Measurements from ENCODE around the gene VCX3A. TPM values are rescaled to one million over a fixed set of nuclear protein-coding genes. Genes with fewer than 3 reads are reported as not detected.

Gene VCX3A
- total and polyA plus RNA-seq, 2 experiments from 2014 or later = 0.35 to 0.48 TPM

- H3K4me3 ChIP-seq = no peak overlapping the region
- H3K27me3 ChIP-seq = no peaks in the 10 kb centered on the region
- TF ChIP-seq CTCF (IDR thresholded peaks at IDR 0.05; ENCODE audit: low read depth, low read length) = no peak
- H3K9me3 ChIP-seq (ENCODE audit: low read depth) = no peaks in the 10 kb centered on the region
- H3K27ac ChIP-seq = no peak overlapping the region
- DNase-seq (ENCODE audit: low read depth in 1 of 2, low spot score in 1 of 2) = no peak
- H3K36me3 ChIP-seq = no peaks in the 10 kb centered on the region
- no peaks in the 10 kb centered on the region for H3K4me1 ChIP-seq (ENCODE audit: low read depth)
These were observed 10.8 kb upstream of the VCX3A start for GRCh38 chrX:6545712-6546111.

GRCh38 chrX:6526564-6527136 is 8.3 kb downstream of the VCX3A start:
- no peaks in the 10 kb centered on the region for H3K4me1 ChIP-seq (ENCODE audit: low read depth)
- H3K36me3 ChIP-seq = no peaks in the 10 kb centered on the region
- no peak overlapping the region for H3K4me3 ChIP-seq
- no peak overlapping the region for H3K27ac ChIP-seq
- no peaks in the 10 kb centered on the region for H3K9me3 ChIP-seq (ENCODE audit: low read depth)
- no peak for TF ChIP-seq CTCF (IDR thresholded peaks at IDR 0.05; ENCODE audit: low read depth, low read length)
- no peaks in the 10 kb centered on the region for H3K27me3 ChIP-seq
- no peak for DNase-seq (ENCODE audit: low read depth in 1 of 2, low spot score in 1 of 2)

GRCh38 chrX:6517376-6517775 is 17.5 kb downstream of the VCX3A start:
- Histone ChIP-seq H3K4me3 (no peak overlapping the region), H3K4me1 (ENCODE audit: low read depth) (no peaks in the 10 kb centered on the region), H3K27ac (no peak overlapping the region), H3K27me3 (no peaks in the 10 kb centered on the region), H3K9me3 (ENCODE audit: low read depth) (no peaks in the 10 kb centered on the region), H3K36me3 (no peaks in the 10 kb centered on the region)
- no peak for DNase-seq (ENCODE audit: low read depth in 1 of 2, low spot score in 1 of 2)
- no peak for TF ChIP-seq CTCF (IDR thresholded peaks at IDR 0.05; ENCODE audit: low read depth, low read length)

- DNase-seq (ENCODE audit: low read depth in 1 of 2, low spot score in 1 of 2) = no peak
- Histone ChIP-seq H3K4me1 (ENCODE audit: low read depth) (no peaks in the 10 kb centered on the region), H3K27ac (no peak overlapping the region), H3K27me3 (no peaks in the 10 kb centered on the region), H3K9me3 (ENCODE audit: low read depth) (no peaks in the 10 kb centered on the region), H3K36me3 (no peaks in the 10 kb centered on the region), H3K4me3 (no peak overlapping the region)
- TF ChIP-seq CTCF (IDR thresholded peaks at IDR 0.05; ENCODE audit: low read depth, low read length) = no peak
These were observed 28.5 kb downstream of the VCX3A start for GRCh38 chrX:6506444-6506843.

- Histone ChIP-seq H3K4me3 (no peak overlapping the region), H3K27me3 (no peaks in the 10 kb centered on the region), H3K27ac (no peak overlapping the region), H3K9me3 (ENCODE audit: low read depth) (no peaks in the 10 kb centered on the region), H3K4me1 (ENCODE audit: low read depth) (no peaks in the 10 kb centered on the region), H3K36me3 (no peaks in the 10 kb centered on the region)
- no peak for DNase-seq (ENCODE audit: low read depth in 1 of 2, low spot score in 1 of 2)
- TF ChIP-seq CTCF (IDR thresholded peaks at IDR 0.05; ENCODE audit: low read depth, low read length) = no peak
These were observed 29.0 kb downstream of the VCX3A start for GRCh38 chrX:6505960-6506359.

GRCh38 chrX:6500719-6501118 is 34.2 kb downstream of the VCX3A start:
- Histone ChIP-seq H3K9me3 (ENCODE audit: low read depth) (no peaks in the 10 kb centered on the region), H3K36me3 (no peaks in the 10 kb centered on the region), H3K27me3 (no peaks in the 10 kb centered on the region), H3K4me1 (ENCODE audit: low read depth) (no peaks in the 10 kb centered on the region), H3K4me3 (no peak overlapping the region), H3K27ac (no peak overlapping the region)
- no peak for TF ChIP-seq CTCF (IDR thresholded peaks at IDR 0.05; ENCODE audit: low read depth, low read length)
- DNase-seq (ENCODE audit: low read depth in 1 of 2, low spot score in 1 of 2) = no peak
